ENCODE measurements around the gene GABRP. TPM values are rescaled to one million over a fixed set of nuclear protein-coding genes. Genes with fewer than 3 reads are reported as not detected.

The GABRP gene
- total RNA-seq, 4 donors from 2014 or later = 0.88 to 7.7 (median 1.2) TPM; not detected in 1

- Histone ChIP-seq H3K36me3 (no peaks in the 10 kb centered on the region), H3K27me3 (no peaks in the 10 kb centered on the region), H3K27ac (no peak overlapping the region), H3K4me1 (no peaks in the 10 kb centered on the region), H3K9me3 (peaks cover 0 to 13% of the 10 kb centered on the region in 2 donors), H3K4me3 (no peak overlapping the region)
- no peak for DNase-seq
- intact Hi-C loops (cut with DNase I; ENCODE audit: low total_unique reads) = no loop called here
- TF ChIP-seq POLR2A (IDR thresholded peaks at IDR 0.05) (no peak), CTCF (IDR thresholded peaks at IDR 0.05) (no peak)
Measured at GRCh38 chr5:170863646-170864045, 80.1 kb downstream of the GABRP start.

Other genes with a start within 250 kb of the GABRP start
- 10 to 100 TPM in 2 of 4 donors, 1 to 10 TPM in 2; 1.8 to 72.8 (median 7.6) TPM for gene RANBP17, start 78.3 kb downstream of the GABRP start, total RNA-seq

All from uterus (tissue), 4 donors.